Measurements from ENCODE around the gene TMEM158.

TMEM158 gene

DNA sequence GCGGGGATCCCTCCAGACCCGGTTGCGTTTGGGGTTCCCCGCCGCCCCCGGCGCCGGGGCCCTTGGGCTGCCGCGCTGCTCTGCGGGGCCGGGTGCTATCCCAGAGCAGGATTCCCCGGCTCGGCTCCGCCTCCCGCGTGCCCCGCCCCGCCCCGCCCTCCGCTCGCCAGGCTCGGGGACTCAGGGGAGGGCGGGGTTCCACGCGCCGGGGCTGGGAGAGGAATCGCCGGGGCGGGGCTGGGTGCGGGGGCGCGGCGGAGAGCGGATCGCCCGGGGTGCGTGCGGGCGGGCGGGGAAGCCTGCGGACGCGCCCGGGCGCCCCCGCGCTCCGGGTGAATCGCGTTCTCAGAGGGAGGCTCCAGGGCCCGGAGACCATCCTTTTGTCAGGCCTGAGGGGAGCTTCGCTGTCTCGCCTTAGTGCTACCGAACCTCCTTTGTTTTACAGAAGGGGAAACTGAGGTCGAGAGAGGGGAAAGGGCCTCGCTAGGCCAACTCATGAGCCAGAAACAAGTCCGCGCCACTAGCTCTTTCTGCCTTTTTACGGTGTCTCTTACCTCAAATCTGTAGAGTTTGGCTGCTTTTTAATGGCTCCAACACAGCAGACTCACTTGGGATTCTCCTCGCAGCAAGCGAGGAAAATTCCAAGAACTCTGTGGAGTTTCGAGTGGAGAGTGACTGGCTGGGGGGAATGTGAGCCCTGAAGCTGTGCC, at the start of gene TMEM158:
TSS of gene TMEM158 (minus strand) at position 82 of the 710 bp plus-strand sequence. CDS start 260 bp downstream, outside the sequence.
- TF ChIP-seq TCF4 (CRISPR knock-in tag; IDR thresholded peaks at IDR 0.05; ENCODE audit: borderline replicate concordance), result no peak
- TF ChIP-seq ZNF8 (CRISPR knock-in tag; IDR thresholded peaks at IDR 0.05), result no peak
- no peak for TF ChIP-seq OSR1 (CRISPR knock-in tag; IDR thresholded peaks at IDR 0.05)
- TF ChIP-seq ZNF565 (CRISPR knock-in tag; conservative IDR thresholded peaks at IDR 0.05; ENCODE audit: low read depth), result no peak
- TF ChIP-seq, protein P1, sequence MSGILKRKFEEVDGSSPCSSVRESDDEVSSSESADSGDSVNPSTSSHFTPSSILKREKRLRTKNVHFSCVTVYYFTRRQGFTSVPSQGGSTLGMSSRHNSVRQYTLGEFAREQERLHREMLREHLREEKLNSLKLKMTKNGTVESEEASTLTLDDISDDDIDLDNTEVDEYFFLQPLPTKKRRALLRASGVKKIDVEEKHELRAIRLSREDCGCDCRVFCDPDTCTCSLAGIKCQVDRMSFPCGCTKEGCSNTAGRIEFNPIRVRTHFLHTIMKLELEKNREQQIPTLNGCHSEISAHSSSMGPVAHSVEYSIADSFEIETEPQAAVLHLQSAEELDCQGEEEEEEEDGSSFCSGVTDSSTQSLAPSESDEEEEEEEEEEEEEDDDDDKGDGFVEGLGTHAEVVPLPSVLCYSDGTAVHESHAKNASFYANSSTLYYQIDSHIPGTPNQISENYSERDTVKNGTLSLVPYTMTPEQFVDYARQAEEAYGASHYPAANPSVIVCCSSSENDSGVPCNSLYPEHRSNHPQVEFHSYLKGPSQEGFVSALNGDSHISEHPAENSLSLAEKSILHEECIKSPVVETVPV (CRISPR knock-in tag; IDR thresholded peaks at IDR 0.05), result no peak
- TF ChIP-seq ZC3H10 (CRISPR knock-in tag; IDR thresholded peaks at IDR 0.05), result no peak
- no peak for TF ChIP-seq SNAI2 (CRISPR knock-in tag; IDR thresholded peaks at IDR 0.05)
- TF ChIP-seq, protein P2, sequence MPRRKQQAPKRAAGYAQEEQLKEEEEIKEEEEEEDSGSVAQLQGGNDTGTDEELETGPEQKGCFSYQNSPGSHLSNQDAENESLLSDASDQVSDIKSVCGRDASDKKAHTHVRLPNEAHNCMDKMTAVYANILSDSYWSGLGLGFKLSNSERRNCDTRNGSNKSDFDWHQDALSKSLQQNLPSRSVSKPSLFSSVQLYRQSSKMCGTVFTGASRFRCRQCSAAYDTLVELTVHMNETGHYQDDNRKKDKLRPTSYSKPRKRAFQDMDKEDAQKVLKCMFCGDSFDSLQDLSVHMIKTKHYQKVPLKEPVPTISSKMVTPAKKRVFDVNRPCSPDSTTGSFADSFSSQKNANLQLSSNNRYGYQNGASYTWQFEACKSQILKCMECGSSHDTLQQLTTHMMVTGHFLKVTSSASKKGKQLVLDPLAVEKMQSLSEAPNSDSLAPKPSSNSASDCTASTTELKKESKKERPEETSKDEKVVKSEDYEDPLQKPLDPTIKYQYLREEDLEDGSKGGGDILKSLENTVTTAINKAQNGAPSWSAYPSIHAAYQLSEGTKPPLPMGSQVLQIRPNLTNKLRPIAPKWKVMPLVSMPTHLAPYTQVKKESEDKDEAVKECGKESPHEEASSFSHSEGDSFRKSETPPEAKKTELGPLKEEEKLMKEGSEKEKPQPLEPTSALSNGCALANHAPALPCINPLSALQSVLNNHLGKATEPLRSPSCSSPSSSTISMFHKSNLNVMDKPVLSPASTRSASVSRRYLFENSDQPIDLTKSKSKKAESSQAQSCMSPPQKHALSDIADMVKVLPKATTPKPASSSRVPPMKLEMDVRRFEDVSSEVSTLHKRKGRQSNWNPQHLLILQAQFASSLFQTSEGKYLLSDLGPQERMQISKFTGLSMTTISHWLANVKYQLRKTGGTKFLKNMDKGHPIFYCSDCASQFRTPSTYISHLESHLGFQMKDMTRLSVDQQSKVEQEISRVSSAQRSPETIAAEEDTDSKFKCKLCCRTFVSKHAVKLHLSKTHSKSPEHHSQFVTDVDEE (CRISPR knock-in tag; IDR thresholded peaks at IDR 0.05), result no peak
- no peak for TF ChIP-seq ISL1 (CRISPR knock-in tag; IDR thresholded peaks at IDR 0.05)
- TF ChIP-seq GLIS3 (CRISPR knock-in tag; IDR thresholded peaks at IDR 0.05), result no peak
- TF ChIP-seq ZFP30 (CRISPR knock-in tag; IDR thresholded peaks at IDR 0.05), result no peak
- TF ChIP-seq ZFP3 (CRISPR knock-in tag; IDR thresholded peaks at IDR 0.05), result no peak
- TF ChIP-seq CSDC2 (CRISPR knock-in tag; IDR thresholded peaks at IDR 0.05), result no peak
- TF ChIP-seq, protein P3, sequence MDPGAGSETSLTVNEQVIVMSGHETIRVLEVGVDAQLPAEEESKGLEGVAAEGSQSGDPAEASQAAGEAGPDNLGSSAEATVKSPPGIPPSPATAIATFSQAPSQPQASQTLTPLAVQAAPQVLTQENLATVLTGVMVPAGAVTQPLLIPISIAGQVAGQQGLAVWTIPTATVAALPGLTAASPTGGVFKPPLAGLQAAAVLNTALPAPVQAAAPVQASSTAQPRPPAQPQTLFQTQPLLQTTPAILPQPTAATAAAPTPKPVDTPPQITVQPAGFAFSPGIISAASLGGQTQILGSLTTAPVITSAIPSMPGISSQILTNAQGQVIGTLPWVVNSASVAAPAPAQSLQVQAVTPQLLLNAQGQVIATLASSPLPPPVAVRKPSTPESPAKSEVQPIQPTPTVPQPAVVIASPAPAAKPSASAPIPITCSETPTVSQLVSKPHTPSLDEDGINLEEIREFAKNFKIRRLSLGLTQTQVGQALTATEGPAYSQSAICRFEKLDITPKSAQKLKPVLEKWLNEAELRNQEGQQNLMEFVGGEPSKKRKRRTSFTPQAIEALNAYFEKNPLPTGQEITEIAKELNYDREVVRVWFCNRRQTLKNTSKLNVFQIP (CRISPR knock-in tag; IDR thresholded peaks at IDR 0.05; ENCODE audit: borderline replicate concordance, low read depth), result no peak
- no peak for TF ChIP-seq ARNTL (CRISPR knock-in tag; IDR thresholded peaks at IDR 0.05; ENCODE audit: borderline replicate concordance, low read depth)
- TF ChIP-seq PPARA (CRISPR knock-in tag; IDR thresholded peaks at IDR 0.05; ENCODE audit: borderline replicate concordance), result no peak
- no peak for TF ChIP-seq ESRRG (CRISPR knock-in tag; IDR thresholded peaks at IDR 0.05)
- TF ChIP-seq ZNF70 (CRISPR knock-in tag; IDR thresholded peaks at IDR 0.05), result no peak
- no peak for TF ChIP-seq RARB (CRISPR knock-in tag; IDR thresholded peaks at IDR 0.05)
- peak; percentile 81 for ATAC-seq

DNA sequence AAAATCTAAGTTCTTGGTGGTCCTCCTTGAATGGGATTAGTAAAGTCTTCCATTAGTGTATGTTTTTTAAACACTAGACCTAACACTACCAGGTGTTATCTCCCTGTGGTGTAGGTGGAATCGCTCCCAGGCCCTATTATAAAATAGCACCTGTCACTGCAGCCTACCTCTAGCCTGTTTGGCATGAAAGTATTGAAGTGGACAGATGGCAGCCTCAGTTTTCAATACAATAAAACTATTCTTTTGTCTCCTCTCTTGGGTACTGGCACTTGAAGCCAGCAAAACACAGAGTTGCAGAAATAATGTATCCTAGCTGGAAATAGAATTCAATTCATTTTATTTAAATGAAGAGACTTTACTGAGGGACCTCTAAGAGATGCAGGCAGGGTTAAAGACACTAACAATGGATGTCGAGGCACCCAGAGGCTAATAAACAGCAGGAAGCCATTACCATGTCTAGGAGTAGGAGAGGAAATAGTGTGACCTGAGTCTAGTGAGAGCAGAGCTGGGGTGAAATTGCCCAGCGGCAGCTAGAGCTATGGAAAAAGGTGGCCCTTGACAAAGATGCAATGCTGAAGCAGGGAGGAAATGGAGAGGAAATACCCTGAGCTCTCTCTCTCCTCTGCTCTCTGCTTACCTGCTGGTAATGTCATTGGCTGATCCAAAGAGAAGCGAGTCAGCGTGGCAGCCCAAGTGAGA, 49.1 kb upstream of the TMEM158 start:
- no peak for TF ChIP-seq TOX (CRISPR knock-in tag; IDR thresholded peaks at IDR 0.05; ENCODE audit: borderline replicate concordance)
- TF ChIP-seq, protein P2 (CRISPR knock-in tag; IDR thresholded peaks at IDR 0.05), result no peak
- TF ChIP-seq ZNF70 (CRISPR knock-in tag; IDR thresholded peaks at IDR 0.05), result no peak
- no peak for TF ChIP-seq OSR1 (CRISPR knock-in tag; IDR thresholded peaks at IDR 0.05)
- no peak for TF ChIP-seq SNAI2 (CRISPR knock-in tag; IDR thresholded peaks at IDR 0.05)
- TF ChIP-seq, protein P3 (CRISPR knock-in tag; IDR thresholded peaks at IDR 0.05; ENCODE audit: borderline replicate concordance, low read depth), result no peak
- ATAC-seq, result no peak

Measured in SK-N-SH treated with all-trans-retinoic acid at 6 μM for 48 hours (cell line).